NB4 (cell line): ENCODE measurements around the gene CRACDL.

Experiments used
- DNase-seq: peaks from one replicate; pipeline ENCODE4 v3.0.0; 2010; ENCODE audit warnings: low read depth
- H3K4me3 ChIP-seq: one replicate; pipeline ENCODE4 v1.5.1; 2011; ENCODE audit warnings: mild to moderate bottlenecking, low read depth, low read length, moderate library complexity
- CTCF ChIP-seq: IDR thresholded peaks from one replicate; pipeline ENCODE4 v1.5.1; 2012; ENCODE audit warnings: low read depth, low read length
- MAX ChIP-seq: IDR thresholded peaks from 2 replicates; pipeline ENCODE4 v1.6.1; 2011; ENCODE audit warnings: low read depth, low read length
- MYC ChIP-seq: IDR thresholded peaks from 2 replicates; pipeline ENCODE4 v1.6.1; 2011; ENCODE audit warnings: low read depth, low read length
- POLR2A ChIP-seq: IDR thresholded peaks from 2 replicates; pipeline ENCODE4 v1.6.1; 2011; ENCODE audit warnings: mild to moderate bottlenecking; ENCODE audit not compliant: insufficient read length; ENCODE audit errors: extremely low read depth

CRACDL gene

GRCh38 chr2:98868548-98869271 is 67.3 kb downstream of the CRACDL start:
- H3K4me3 ChIP-seq = no peak overlapping the region
- TF ChIP-seq POLR2A = no peak
- TF ChIP-seq CTCF = no peak
- no peak for DNase-seq

GRCh38 chr2:98867539-98868309 is 68.3 kb downstream of the CRACDL start:
- DNase-seq = peak; percentile 25
- TF ChIP-seq POLR2A (no peak), CTCF (no peak), MYC (no peak), MAX (no peak)
- no peak overlapping the region for H3K4me3 ChIP-seq

GRCh38 chr2:98866033-98866432 is 70.0 kb downstream of the CRACDL start:
- H3K4me3 ChIP-seq = no peak overlapping the region
- no peak for TF ChIP-seq MYC
- TF ChIP-seq MAX = no peak
- no peak for TF ChIP-seq POLR2A
- TF ChIP-seq CTCF = no peak

GRCh38 chr2:98861601-98862000 is 74.4 kb downstream of the CRACDL start:
- DNase-seq = peak; percentile 24
- no peak for TF ChIP-seq MYC
- TF ChIP-seq POLR2A = no peak
- no peak for TF ChIP-seq MAX
- TF ChIP-seq CTCF = no peak
- H3K4me3 ChIP-seq = no peak overlapping the region

More at GRCh38 chr2:98866033-98866432, 70.0 kb downstream of the CRACDL start:
- no peak for DNase-seq

GRCh38 chr2:98859323-98859722 is 76.7 kb downstream of the CRACDL start:
- no peak for DNase-seq
- no peak overlapping the region for H3K4me3 ChIP-seq
- TF ChIP-seq MYC (no peak), POLR2A (no peak), MAX (no peak), CTCF (no peak)
